ENCODE data around the gene HDAC5.

Gene HDAC5

GRCh38 chr17:44087319-44087718, 36.1 kb downstream of the HDAC5 start:
- DNase-seq (ENCODE audit: low read depth, low spot score): no peak

GRCh38 chr17:44086364-44087311, 36.8 kb downstream of the HDAC5 start:
- DNase-seq (ENCODE audit: low read depth, low spot score): no peak

- no peak for DNase-seq (ENCODE audit: low read depth, low spot score)
Measured at GRCh38 chr17:44085908-44086307, 37.5 kb downstream of the HDAC5 start.

GRCh38 chr17:44084921-44085320, 38.5 kb downstream of the HDAC5 start:
- no peak for DNase-seq (ENCODE audit: low read depth, low spot score)

- no peak for DNase-seq (ENCODE audit: low read depth, low spot score)
Measured at GRCh38 chr17:44084131-44084538, 39.3 kb downstream of the HDAC5 start.

GRCh38 chr17:44083250-44083849, 40.1 kb downstream of the HDAC5 start:
- no peak for DNase-seq (ENCODE audit: low read depth, low spot score)

- no peak for DNase-seq (ENCODE audit: low read depth, low spot score)
Measured at GRCh38 chr17:44082256-44082927, 41.0 kb downstream of the HDAC5 start.

- no peak for DNase-seq (ENCODE audit: low read depth, low spot score)
Measured at GRCh38 chr17:44081681-44082080, 41.8 kb downstream of the HDAC5 start.

GRCh38 chr17:44079877-44080821, 43.3 kb downstream of the HDAC5 start:
- DNase-seq (ENCODE audit: low read depth, low spot score): no peak

GRCh38 chr17:44078412-44078811, 45.0 kb downstream of the HDAC5 start:
- no peak for DNase-seq (ENCODE audit: low read depth, low spot score)

GRCh38 chr17:44077595-44077909, 45.9 kb downstream of the HDAC5 start:
- no peak for DNase-seq (ENCODE audit: low read depth, low spot score)

- no peak for DNase-seq (ENCODE audit: low read depth, low spot score)
Measured at GRCh38 chr17:44076716-44077594, 46.5 kb downstream of the HDAC5 start.

GRCh38 chr17:44075598-44076293, 47.7 kb downstream of the HDAC5 start:
- no peak for DNase-seq (ENCODE audit: low read depth, low spot score)

GRCh38 chr17:44074911-44075285, 48.5 kb downstream of the HDAC5 start:
- DNase-seq (ENCODE audit: low read depth, low spot score): no peak

GRCh38 chr17:44074231-44074910, 49.1 kb downstream of the HDAC5 start:
- DNase-seq (ENCODE audit: low read depth, low spot score): no peak

GRCh38 chr17:44071772-44072171, 51.7 kb downstream of the HDAC5 start:
- DNase-seq (ENCODE audit: low read depth, low spot score): no peak

GRCh38 chr17:44071198-44071520, 52.3 kb downstream of the HDAC5 start:
- DNase-seq (ENCODE audit: low read depth, low spot score): no peak

- peak; percentile 94 for DNase-seq (ENCODE audit: low read depth, low spot score)
Measured at GRCh38 chr17:44070455-44071197, 52.8 kb downstream of the HDAC5 start, which contains the start of gene G6PC3. Gene G6PC3 (plus strand): TSS chr17:44070735. CDS start chr17:44070966, 231 bp downstream.
